ENCODE measurements around the gene RPTOR. TPM values are rescaled to one million over a fixed set of nuclear protein-coding genes. Genes with fewer than 3 reads are reported as not detected.
A peak's percentile ranks its signal among the peaks of the same experiment; 100 is the strongest.

RPTOR gene
- polyA plus RNA-seq, 1 experiment = 10.8 TPM

GRCh38 chr17:80719449-80719848, 174.8 kb downstream of the RPTOR start:
- Histone ChIP-seq H3K36me3 (ENCODE audit: control insufficient read depth, insufficient read depth, low read length) (no peaks in the 10 kb centered on the region), H3K4me3 (ENCODE audit: low read depth, low read length) (no peak overlapping the region), H3K27me3 (ENCODE audit: control insufficient read depth, insufficient read depth, low read length) (no peaks in the 10 kb centered on the region)
- POLR2A ChIA-PET = no interaction called here
- DNase-seq (ENCODE audit: low read depth) = no peak
- CTCF ChIA-PET = interaction anchor here (0.7 to 1.3 kb wide), 2 partner anchors 14 to 64 kb away, joined by 3 read pairs; no protein-coding TSS in a partner anchor
- TF ChIP-seq CTCF (IDR thresholded peaks at IDR 0.05; ENCODE audit: insufficient read depth, low read depth, low read length) = no peak

DNA sequence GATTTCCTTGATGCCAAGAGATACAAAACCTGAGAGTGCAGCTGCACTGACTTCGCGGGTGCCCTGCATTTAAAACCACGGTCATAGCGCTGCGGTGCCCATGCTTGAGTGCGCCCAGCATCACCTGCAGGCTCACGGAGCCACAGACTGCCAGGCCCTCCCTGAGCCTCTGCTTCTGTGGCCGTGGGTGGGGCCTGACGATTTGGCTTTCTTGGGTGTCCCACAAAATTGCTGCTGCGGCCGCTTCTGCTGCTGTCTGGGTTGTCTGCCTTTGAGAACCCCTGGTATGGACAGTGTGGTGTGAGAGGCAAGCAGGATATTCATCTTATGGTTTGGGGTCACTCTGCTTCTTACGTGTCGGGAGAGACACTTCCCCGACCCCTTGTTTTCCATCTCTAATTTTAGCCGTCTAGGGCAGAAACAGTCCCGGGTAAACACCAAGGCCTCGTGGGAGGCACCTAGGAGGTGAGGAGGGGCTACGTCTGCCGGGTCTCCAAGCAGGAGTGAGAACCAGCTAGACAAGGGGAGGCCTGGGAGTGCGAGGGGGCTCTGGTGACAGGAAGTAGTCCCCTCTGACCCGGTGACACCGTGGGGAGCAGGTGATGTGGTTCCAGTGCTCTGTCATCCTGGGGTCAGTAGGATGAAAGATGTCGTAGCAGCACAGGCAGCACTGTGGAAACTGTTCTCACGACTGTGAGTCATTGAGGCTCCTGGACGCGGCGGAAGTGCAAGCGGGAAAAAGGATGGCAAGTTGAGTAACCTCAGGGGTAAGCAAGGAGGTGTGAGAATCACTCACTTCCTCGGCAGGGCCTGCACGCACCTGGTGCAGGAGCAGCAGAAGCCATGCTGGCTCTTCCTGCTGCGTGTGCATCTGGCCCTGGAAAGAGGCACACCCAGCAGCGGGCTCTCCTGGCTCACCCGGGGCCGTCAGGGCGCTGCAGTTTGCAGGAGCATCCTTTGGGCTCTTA, 176.3 kb downstream of the RPTOR start:
- Histone ChIP-seq H3K27me3 (ENCODE audit: control insufficient read depth, insufficient read depth, low read length) (no peaks in the 10 kb centered on the region), H3K36me3 (ENCODE audit: control insufficient read depth, insufficient read depth, low read length) (no peaks in the 10 kb centered on the region), H3K4me3 (ENCODE audit: low read depth, low read length) (no peak overlapping the region)
- POLR2A ChIA-PET = no interaction called here
- no peak for DNase-seq (ENCODE audit: low read depth)
- CTCF ChIA-PET = interaction anchor here (1.3 kb wide), 1 partner anchor 63 kb away, joined by 3 read pairs; no protein-coding TSS in a partner anchor
- no peak for TF ChIP-seq CTCF (IDR thresholded peaks at IDR 0.05; ENCODE audit: insufficient read depth, low read depth, low read length)

- ChIA-PET CTCF (no interaction called here), POLR2A (no interaction called here)
- no peak for DNase-seq (ENCODE audit: low read depth)
- Histone ChIP-seq H3K36me3 (ENCODE audit: control insufficient read depth, insufficient read depth, low read length) (no peaks in the 10 kb centered on the region), H3K27me3 (ENCODE audit: control insufficient read depth, insufficient read depth, low read length) (no peaks in the 10 kb centered on the region), H3K4me3 (ENCODE audit: low read depth, low read length) (no peak overlapping the region)
- no peak for TF ChIP-seq CTCF (IDR thresholded peaks at IDR 0.05; ENCODE audit: insufficient read depth, low read depth, low read length)
Measured at GRCh38 chr17:80722661-80723060, 178.0 kb downstream of the RPTOR start.

DNA sequence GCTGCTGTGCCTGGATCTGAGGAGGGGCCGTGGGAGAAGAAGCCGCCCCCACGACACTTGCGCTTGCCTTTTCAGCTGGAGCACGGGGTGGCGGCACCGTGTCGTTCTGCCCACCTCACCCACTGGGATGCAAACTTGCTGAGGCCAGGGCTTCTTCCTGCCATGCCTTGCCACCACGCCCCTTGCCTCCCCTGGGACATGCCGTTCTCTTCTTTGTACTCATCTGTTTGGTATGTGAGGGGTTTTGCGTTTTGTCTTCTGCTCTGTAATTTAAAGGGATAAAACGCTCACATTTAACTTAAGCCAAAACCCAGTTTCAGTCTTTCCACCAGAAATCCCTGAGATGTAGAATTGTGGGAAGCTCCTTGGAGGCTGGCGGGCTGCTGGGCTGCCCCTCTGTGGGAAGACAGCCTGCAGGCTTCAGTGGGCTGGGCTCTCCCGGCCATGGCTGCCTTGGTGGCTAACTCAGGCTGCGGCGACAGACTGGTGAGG, 180.2 kb downstream of the RPTOR start:
- Histone ChIP-seq H3K27me3 (ENCODE audit: control insufficient read depth, insufficient read depth, low read length) (no peaks in the 10 kb centered on the region), H3K4me3 (ENCODE audit: low read depth, low read length) (no peak overlapping the region), H3K36me3 (ENCODE audit: control insufficient read depth, insufficient read depth, low read length) (no peaks in the 10 kb centered on the region)
- no peak for TF ChIP-seq CTCF (IDR thresholded peaks at IDR 0.05; ENCODE audit: insufficient read depth, low read depth, low read length)
- CTCF ChIA-PET = interaction anchor here (1.6 kb wide), 1 partner anchor 18 kb away, joined by 7 read pairs; no protein-coding TSS in a partner anchor
- POLR2A ChIA-PET = no interaction called here
- DNase-seq (ENCODE audit: low read depth) = peak; percentile 19

DNA sequence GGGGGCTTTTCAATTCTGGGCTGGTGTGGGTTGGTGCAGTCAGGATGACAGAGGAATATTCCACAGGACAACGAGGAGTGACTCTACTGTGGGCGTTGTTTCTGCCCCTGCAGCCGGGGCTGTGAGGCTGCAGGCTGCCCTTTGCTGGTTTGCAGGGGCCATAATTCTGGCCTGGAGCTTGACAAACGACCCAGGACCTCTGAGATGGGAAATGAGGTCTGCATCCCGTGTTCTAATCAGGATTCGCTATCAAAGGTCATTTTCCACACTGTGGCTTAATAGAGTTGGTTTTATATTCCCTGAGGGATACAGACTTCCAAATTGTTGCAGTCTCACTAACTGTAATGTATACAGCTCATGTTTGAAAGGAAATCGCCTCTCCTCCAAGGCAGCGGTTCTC, 180.9 kb downstream of the RPTOR start:
- ChIA-PET POLR2A (no interaction called here), CTCF (no interaction called here)
- Histone ChIP-seq H3K36me3 (ENCODE audit: control insufficient read depth, insufficient read depth, low read length) (no peaks in the 10 kb centered on the region), H3K4me3 (ENCODE audit: low read depth, low read length) (no peak overlapping the region), H3K27me3 (ENCODE audit: control insufficient read depth, insufficient read depth, low read length) (no peaks in the 10 kb centered on the region)
- no peak for TF ChIP-seq CTCF (IDR thresholded peaks at IDR 0.05; ENCODE audit: insufficient read depth, low read depth, low read length)
- DNase-seq (ENCODE audit: low read depth) = no peak

Data from BJ (cell line).